Left ventricle myocardium inferior (tissue), 1 donor: ENCODE data around the gene TBCK. TPM values are rescaled to one million over a fixed set of nuclear protein-coding genes. Genes with fewer than 3 reads are reported as not detected.

Experiments used
- DNase-seq: peaks from one replicate; pipeline ENCODE4 v3.0.0-alpha.2; 2020
- H3K27ac ChIP-seq: fragments of 200-600 bp; replicated peaks from 2 replicates; pipeline ENCODE4 v1.8.0; 2021
- H3K27me3 ChIP-seq: fragments of 200-600 bp; 2 replicates; pipeline ENCODE4 v1.8.0; 2021; ENCODE audit warnings: low read depth
- H3K36me3 ChIP-seq: fragments of 200-600 bp; 2 replicates; pipeline ENCODE4 v1.8.0; 2021
- H3K4me1 ChIP-seq: fragments of 200-600 bp; 2 replicates; pipeline ENCODE4 v1.8.0; 2021
- H3K4me3 ChIP-seq: fragments of 200-600 bp; 2 replicates; pipeline ENCODE4 v1.8.0; 2021; ENCODE audit warnings: mild to moderate bottlenecking, moderate library complexity
- H3K9me3 ChIP-seq: fragments of 200-600 bp; replicated peaks from 2 replicates; pipeline ENCODE4 v1.8.0; 2021
- CTCF ChIP-seq: fragments of 200-600 bp; IDR thresholded peaks from 2 replicates; pipeline ENCODE4 v1.8.0; 2021; ENCODE audit warnings: antibody characterized with exemption, mild to moderate bottlenecking, borderline replicate concordance
- intact Hi-C: fragments of 100-400 bp; cut with micrococcal nuclease; formaldehyde crosslinking; loops from one replicate; pipeline ENCODE4 v1.11.0; 2022
- total RNA-seq: library from RNA; stranded (reverse); fragmentation: NEBNext Ultra II Directional; extraction: Animal tissue kit (Norgen Biotek cat#: 25700); gene quantifications from one replicate; pipeline ENCODE4 v1.2.1, GENCODE V29; 2021
- donor health status: DM: no; HTN: yes; CAD: no; lungs with severe emphysema.

The TBCK gene
- total RNA-seq, 1 donor from 2014 or later = 20.3 TPM

DNA sequence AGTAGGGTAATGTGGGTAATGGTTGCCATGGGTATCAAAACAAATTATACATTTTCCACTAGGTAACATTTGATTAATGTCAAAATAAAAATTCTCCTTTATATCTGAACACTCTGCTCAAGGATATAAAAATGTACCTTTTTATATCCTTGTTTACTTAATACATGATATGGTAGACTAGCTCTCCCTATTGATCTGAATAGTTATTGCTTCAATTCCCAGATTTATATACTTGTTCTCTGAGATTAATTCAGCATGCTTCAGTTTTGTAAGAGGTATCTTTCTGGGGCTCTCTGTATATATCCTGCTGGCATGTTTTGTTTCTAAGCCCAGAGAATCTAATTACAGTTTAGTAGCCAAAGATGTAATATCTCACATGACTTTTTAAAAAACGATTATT lies 251.0 kb downstream of the TBCK start:
- Histone ChIP-seq H3K36me3 (no peaks in the 10 kb centered on the region), H3K4me1 (no peaks in the 10 kb centered on the region), H3K9me3 (peaks cover 13% of the 10 kb centered on the region), H3K4me3 (no peak overlapping the region), H3K27me3 (no peaks in the 10 kb centered on the region), H3K27ac (no peak overlapping the region)
- intact Hi-C loops = no loop called here
- no peak for TF ChIP-seq CTCF
- DNase-seq = no peak

DNA sequence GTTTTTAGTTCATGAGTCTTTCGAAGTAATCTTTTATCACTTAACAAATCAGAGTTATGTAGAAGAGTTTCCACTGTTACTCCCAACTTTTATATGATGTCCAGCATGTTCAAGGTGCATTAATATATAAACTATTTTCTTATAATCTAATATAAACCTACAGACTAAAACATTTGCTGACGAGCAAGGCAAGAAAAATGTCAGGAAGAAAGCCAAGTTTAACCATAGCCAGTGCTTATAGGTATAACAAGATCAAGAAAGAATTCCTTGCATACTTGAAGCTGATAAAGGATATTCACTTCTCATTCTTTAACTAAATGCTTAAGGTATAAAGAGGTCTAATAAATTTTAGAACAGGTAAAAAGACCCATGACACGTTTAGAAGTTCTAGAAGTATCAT lies 253.0 kb downstream of the TBCK start:
- no peaks in the 10 kb centered on the region for H3K9me3 ChIP-seq
- no peaks in the 10 kb centered on the region for H3K36me3 ChIP-seq
- intact Hi-C loops = no loop called here
- no peak for TF ChIP-seq CTCF
- no peak overlapping the region for H3K4me3 ChIP-seq
- no peak for DNase-seq
- no peaks in the 10 kb centered on the region for H3K27me3 ChIP-seq
- no peaks in the 10 kb centered on the region for H3K4me1 ChIP-seq
- no peak overlapping the region for H3K27ac ChIP-seq

DNA sequence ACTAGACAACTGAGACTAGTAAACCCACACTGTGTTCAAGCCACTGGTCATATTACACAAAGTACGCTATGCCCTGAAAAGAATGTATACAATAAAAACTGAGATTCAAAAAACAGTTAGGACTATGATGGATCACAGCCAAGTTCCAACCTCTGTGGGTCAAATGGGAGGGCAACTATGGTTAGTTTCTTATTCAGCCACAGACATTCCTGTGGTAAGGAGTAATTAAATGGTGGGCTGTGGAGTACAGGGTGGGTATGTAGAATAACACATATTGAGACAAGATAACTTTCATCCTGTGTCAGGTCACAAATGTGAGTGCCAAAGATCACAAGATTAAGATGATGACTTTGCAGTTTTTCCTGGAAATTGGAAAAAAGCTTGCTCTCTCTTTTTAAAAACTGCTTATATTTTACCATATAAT lies 253.5 kb downstream of the TBCK start:
- no peak overlapping the region for H3K4me3 ChIP-seq
- H3K36me3 ChIP-seq = no peaks in the 10 kb centered on the region
- no peak overlapping the region for H3K27ac ChIP-seq
- intact Hi-C loops = no loop called here
- no peak for DNase-seq
- no peak for TF ChIP-seq CTCF
- no peaks in the 10 kb centered on the region for H3K9me3 ChIP-seq
- H3K27me3 ChIP-seq = no peaks in the 10 kb centered on the region
- H3K4me1 ChIP-seq = no peaks in the 10 kb centered on the region

- H3K27me3 ChIP-seq = no peaks in the 10 kb centered on the region
- H3K4me1 ChIP-seq = no peaks in the 10 kb centered on the region
- intact Hi-C loops = no loop called here
- DNase-seq = no peak
- no peak overlapping the region for H3K27ac ChIP-seq
- no peaks in the 10 kb centered on the region for H3K36me3 ChIP-seq
- H3K9me3 ChIP-seq = no peaks in the 10 kb centered on the region
- no peak for TF ChIP-seq CTCF
- H3K4me3 ChIP-seq = no peak overlapping the region
These were observed 257.1 kb downstream of the TBCK start for GRCh38 chr4:106058921-106059320.

DNA sequence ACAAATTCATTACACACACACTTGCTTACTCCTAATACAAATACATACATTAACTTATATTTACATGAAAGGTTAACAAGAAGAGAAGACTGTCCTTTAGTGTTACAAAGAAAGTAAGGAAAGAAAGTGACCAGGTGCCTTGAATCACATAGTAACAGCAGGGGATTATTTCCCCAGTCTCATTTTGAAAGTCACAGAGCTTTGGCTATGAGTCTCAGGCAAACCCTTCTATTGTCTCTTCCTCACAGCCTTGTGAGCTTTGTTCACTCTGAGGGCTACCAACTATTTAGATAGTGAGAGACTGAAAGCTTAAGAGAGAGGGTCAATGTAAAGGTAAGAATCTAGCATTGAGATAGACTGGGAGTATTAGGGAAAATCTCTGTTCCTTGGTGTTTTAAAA lies 259.1 kb downstream of the TBCK start:
- no peak for TF ChIP-seq CTCF
- no peaks in the 10 kb centered on the region for H3K36me3 ChIP-seq
- intact Hi-C loops = no loop called here
- no peaks in the 10 kb centered on the region for H3K9me3 ChIP-seq
- no peaks in the 10 kb centered on the region for H3K27me3 ChIP-seq
- H3K27ac ChIP-seq = no peak overlapping the region
- DNase-seq = no peak
- no peak overlapping the region for H3K4me3 ChIP-seq
- no peaks in the 10 kb centered on the region for H3K4me1 ChIP-seq

- TF ChIP-seq CTCF = no peak
- Histone ChIP-seq H3K27me3 (no peaks in the 10 kb centered on the region), H3K4me1 (no peaks in the 10 kb centered on the region), H3K4me3 (no peak overlapping the region), H3K9me3 (no peaks in the 10 kb centered on the region), H3K27ac (no peak overlapping the region), H3K36me3 (no peaks in the 10 kb centered on the region)
- DNase-seq = no peak
- intact Hi-C loops = no loop called here
These were observed 264.5 kb downstream of the TBCK start for GRCh38 chr4:106051514-106051913.
